GM12878 (cell line): ENCODE data around the gene PLA2G15. TPM values are rescaled to one million over a fixed set of nuclear protein-coding genes. Genes with fewer than 3 reads are reported as not detected.
A peak's percentile ranks its signal among the peaks of the same experiment; 100 is the strongest.

Experiments used
- BHLHE40 ChIP-seq, 2 experiments: fragments of 450-650 bp in 1 of 2; IDR thresholded peaks; 2 replicates each; pipeline ENCODE4 v1.6.1; 2011 to 2017; ENCODE audit warnings: low read depth in 2 of 2, borderline replicate concordance in 1 of 2, improper control_type of control experiment in 1 of 2, low read length in 1 of 2, mild to moderate bottlenecking in 1 of 2
- CHD2 ChIP-seq: IDR thresholded peaks from 2 replicates; pipeline ENCODE4 v1.6.1; 2011; ENCODE audit warnings: low read depth, low read length, improper control_type of control experiment, borderline replicate concordance
- CREM ChIP-seq: IDR thresholded peaks from 2 replicates; pipeline ENCODE4 v1.6.1; 2014; ENCODE audit warnings: antibody characterized with exemption, low read depth
- LARP7 ChIP-seq: fragments of 450-650 bp; IDR thresholded peaks from 2 replicates; pipeline ENCODE4 v1.6.1; 2017; ENCODE audit warnings: mild to moderate bottlenecking
- POLR2A ChIP-seq: IDR thresholded peaks from 2 replicates; pipeline ENCODE4 v1.6.1; 2011; ENCODE audit warnings: low read depth, mild to moderate bottlenecking, low read length
- POLR2AphosphoS5 ChIP-seq: IDR thresholded peaks from 2 replicates; pipeline ENCODE4 v1.6.1; 2011; ENCODE audit warnings: mild to moderate bottlenecking, low read length, inconsistent platforms
- RAD21 ChIP-seq: IDR thresholded peaks from 2 replicates; pipeline ENCODE4 v1.6.1; 2011; ENCODE audit warnings: mild to moderate bottlenecking, low read depth, low read length, moderate library complexity; ENCODE audit not compliant: insufficient read depth
- RB1 ChIP-seq: fragments of 450-650 bp; formaldehyde crosslinking; IDR thresholded peaks from 2 replicates; pipeline ENCODE4 v1.6.1; 2017; ENCODE audit warnings: mild to moderate bottlenecking, borderline replicate concordance
- RELA ChIP-seq: fragments of 450-650 bp; IDR thresholded peaks from 2 replicates; pipeline ENCODE4 v1.8.0; 2014; ENCODE audit warnings: borderline replicate concordance; ENCODE audit not compliant: partially characterized antibody
- SMC3 ChIP-seq: IDR thresholded peaks from 2 replicates; pipeline ENCODE4 v1.6.1; 2011; ENCODE audit warnings: low read length, improper control_type of control experiment, borderline replicate concordance
- YY1 ChIP-seq: IDR thresholded peaks from 2 replicates; pipeline ENCODE4 v1.6.1; 2011; ENCODE audit warnings: low read depth, mild to moderate bottlenecking, low read length
- ZNF207 ChIP-seq: fragments of 450-650 bp; IDR thresholded peaks from 2 replicates; pipeline ENCODE4 v1.6.1; 2014; ENCODE audit warnings: antibody characterized with exemption, mild to moderate bottlenecking, borderline replicate concordance
- ZNF217 ChIP-seq: fragments of 450-650 bp; IDR thresholded peaks from 2 replicates; pipeline ENCODE4 v1.6.1; 2017; ENCODE audit warnings: antibody characterized with exemption, mild to moderate bottlenecking
- ZNF24 ChIP-seq: fragments of 450-650 bp; IDR thresholded peaks from 2 replicates; pipeline ENCODE4 v1.6.1; 2017; ENCODE audit warnings: antibody characterized with exemption, mild to moderate bottlenecking
- polyA plus RNA-seq, 11 experiments: library from polyadenylated mRNA; depleted of rRNA in 4 of 11; unstranded in 6 of 11; stranded (reverse) in 5 of 11; fragments of >200 nt; fragmentation: Nextera tagmentation in 4 of 11; fragmentation: Illumina TruSeq in 1 of 11; extraction: Ambion mirVana in 4 of 11; extraction: Trizol in 1 of 11; gene quantifications; 1 replicate in 1 of 11; 2 replicates in 10 of 11; pipeline versions ENCODE4 v1.2.1 to v1.2.3, GENCODE V29; 2011 to 2016; ENCODE audit warnings: inconsistent platforms in 2 of 11, missing spikeins in 2 of 11, low read depth in 1 of 11
- total RNA-seq, 4 experiments: library from RNA; depleted of rRNA in 3 of 4; stranded (reverse); fragments of >200 nt in 3 of 4; fragmentation: Illumina TruSeq in 1 of 4; extraction: Trizol in 1 of 4; gene quantifications; 2 replicates each; pipeline versions ENCODE4 v1.2.1 to v1.2.3, GENCODE V29; 2013 to 2021
- TF ChIP-seq, protein P1 (sequence below): IDR thresholded peaks from 2 replicates; pipeline ENCODE4 v1.6.1; 2012; ENCODE audit warnings: low read depth, low read length, improper control_type of control experiment
- TF ChIP-seq, protein P2 (sequence below): fragments of 450-650 bp; conservative IDR thresholded peaks from 2 replicates; pipeline ENCODE4 v1.6.1; 2017; ENCODE audit warnings: mild to moderate bottlenecking, moderate library complexity
- TF ChIP-seq, protein P3 (sequence below): fragments of 450-650 bp; formaldehyde crosslinking; IDR thresholded peaks from 2 replicates; pipeline ENCODE4 v1.4.0; 2020; ENCODE audit warnings: mild to moderate bottlenecking, moderate library complexity
- TF ChIP-seq, protein P4 (sequence below): IDR thresholded peaks from 2 replicates; pipeline ENCODE4 v1.6.1; 2011; ENCODE audit warnings: borderline replicate concordance, low read depth, mild to moderate bottlenecking, moderate library complexity, low read length; ENCODE audit not compliant: insufficient read depth, poor library complexity, severe bottlenecking
- TF ChIP-seq, protein P5 (sequence below): IDR thresholded peaks from 2 replicates; pipeline ENCODE4 v1.6.1; 2011; ENCODE audit warnings: mild to moderate bottlenecking, low read depth, low read length, moderate library complexity; ENCODE audit not compliant: insufficient replicate concordance

Gene PLA2G15
- total and polyA plus RNA-seq, 10 of the 15 experiments (the other 5 are each of a cell fraction or from before 2014, with no cell fraction given) = 0.31 to 9.4 (median 6.8) TPM

DNA sequence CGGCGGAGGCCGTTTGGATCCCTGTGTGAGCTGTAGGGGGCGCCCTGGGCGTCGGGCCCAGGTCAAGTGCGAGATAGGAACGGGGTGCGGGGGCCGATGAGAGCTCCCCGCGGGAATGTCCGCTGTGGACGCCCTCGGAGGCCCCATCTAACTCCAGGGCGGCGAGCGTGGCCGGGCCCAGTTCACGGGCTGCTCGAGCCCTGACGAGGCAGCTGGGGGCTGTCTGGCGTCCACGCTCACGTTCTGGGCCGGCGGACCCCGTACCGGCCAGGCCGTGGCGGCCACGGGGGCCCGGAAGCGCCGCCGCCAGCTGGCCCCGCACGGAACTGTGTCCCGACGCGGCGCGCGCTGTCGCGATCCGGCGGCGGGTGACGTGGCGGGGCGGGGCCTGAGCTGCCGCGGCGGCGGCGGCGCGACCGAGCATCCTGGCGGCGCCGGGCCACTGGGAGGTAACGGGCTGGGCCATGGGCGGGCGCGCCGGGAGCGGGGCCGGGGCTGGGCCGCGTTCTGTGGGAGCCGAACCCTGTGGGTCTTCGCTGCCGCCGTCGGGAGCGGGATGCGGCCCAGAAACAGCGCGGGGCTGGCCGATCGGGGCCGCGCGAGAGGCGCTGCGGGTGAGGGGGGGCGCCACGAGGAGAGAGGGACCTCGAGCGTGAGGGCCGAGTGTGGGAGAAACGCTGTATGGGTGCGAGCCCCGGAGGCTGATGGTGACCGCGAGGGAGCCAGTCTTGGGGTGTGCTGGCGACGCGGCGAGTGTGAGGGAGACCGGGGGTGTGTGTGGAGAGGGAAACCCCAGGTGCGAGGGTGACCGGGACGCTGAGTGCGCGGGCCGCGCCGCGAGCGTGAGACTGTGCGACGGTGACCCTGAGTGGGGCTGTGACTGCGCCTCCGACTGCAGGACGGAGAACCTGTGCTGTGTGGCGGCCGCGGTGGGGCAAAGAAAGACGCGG lies 19.2 kb downstream of the PLA2G15 start, which contains the start of gene SLC7A6 (continued):
- TF ChIP-seq, protein P1, sequence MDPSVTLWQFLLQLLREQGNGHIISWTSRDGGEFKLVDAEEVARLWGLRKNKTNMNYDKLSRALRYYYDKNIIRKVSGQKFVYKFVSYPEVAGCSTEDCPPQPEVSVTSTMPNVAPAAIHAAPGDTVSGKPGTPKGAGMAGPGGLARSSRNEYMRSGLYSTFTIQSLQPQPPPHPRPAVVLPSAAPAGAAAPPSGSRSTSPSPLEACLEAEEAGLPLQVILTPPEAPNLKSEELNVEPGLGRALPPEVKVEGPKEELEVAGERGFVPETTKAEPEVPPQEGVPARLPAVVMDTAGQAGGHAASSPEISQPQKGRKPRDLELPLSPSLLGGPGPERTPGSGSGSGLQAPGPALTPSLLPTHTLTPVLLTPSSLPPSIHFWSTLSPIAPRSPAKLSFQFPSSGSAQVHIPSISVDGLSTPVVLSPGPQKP = no peak
- TF ChIP-seq, protein P2, sequence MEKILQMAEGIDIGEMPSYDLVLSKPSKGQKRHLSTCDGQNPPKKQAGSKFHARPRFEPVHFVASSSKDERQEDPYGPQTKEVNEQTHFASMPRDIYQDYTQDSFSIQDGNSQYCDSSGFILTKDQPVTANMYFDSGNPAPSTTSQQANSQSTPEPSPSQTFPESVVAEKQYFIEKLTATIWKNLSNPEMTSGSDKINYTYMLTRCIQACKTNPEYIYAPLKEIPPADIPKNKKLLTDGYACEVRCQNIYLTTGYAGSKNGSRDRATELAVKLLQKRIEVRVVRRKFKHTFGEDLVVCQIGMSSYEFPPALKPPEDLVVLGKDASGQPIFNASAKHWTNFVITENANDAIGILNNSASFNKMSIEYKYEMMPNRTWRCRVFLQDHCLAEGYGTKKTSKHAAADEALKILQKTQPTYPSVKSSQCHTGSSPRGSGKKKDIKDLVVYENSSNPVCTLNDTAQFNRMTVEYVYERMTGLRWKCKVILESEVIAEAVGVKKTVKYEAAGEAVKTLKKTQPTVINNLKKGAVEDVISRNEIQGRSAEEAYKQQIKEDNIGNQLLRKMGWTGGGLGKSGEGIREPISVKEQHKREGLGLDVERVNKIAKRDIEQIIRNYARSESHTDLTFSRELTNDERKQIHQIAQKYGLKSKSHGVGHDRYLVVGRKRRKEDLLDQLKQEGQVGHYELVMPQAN = peak; percentile 75
- peak; percentile 45; the same call in 1 of the 2 replicates for TF ChIP-seq CREM
- TF ChIP-seq SMC3 = peak; percentile 58
- peak; percentile 92 for TF ChIP-seq LARP7
- TF ChIP-seq, protein P3, sequence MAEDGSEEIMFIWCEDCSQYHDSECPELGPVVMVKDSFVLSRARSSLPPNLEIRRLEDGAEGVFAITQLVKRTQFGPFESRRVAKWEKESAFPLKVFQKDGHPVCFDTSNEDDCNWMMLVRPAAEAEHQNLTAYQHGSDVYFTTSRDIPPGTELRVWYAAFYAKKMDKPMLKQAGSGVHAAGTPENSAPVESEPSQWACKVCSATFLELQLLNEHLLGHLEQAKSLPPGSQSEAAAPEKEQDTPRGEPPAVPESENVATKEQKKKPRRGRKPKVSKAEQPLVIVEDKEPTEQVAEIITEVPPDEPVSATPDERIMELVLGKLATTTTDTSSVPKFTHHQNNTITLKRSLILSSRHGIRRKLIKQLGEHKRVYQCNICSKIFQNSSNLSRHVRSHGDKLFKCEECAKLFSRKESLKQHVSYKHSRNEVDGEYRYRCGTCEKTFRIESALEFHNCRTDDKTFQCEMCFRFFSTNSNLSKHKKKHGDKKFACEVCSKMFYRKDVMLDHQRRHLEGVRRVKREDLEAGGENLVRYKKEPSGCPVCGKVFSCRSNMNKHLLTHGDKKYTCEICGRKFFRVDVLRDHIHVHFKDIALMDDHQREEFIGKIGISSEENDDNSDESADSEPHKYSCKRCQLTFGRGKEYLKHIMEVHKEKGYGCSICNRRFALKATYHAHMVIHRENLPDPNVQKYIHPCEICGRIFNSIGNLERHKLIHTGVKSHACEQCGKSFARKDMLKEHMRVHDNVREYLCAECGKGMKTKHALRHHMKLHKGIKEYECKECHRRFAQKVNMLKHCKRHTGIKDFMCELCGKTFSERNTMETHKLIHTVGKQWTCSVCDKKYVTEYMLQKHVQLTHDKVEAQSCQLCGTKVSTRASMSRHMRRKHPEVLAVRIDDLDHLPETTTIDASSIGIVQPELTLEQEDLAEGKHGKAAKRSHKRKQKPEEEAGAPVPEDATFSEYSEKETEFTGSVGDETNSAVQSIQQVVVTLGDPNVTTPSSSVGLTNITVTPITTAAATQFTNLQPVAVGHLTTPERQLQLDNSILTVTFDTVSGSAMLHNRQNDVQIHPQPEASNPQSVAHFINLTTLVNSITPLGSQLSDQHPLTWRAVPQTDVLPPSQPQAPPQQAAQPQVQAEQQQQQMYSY (CRISPR knock-in tag) = no peak
- TF ChIP-seq CHD2 = peak; percentile 61; the same call in 1 of the 2 replicates
- TF ChIP-seq ZNF24 = no peak
- TF ChIP-seq RAD21 = peak; percentile 43
- no peak for TF ChIP-seq POLR2AphosphoS5
- 0 out of 2 replicates have a peak, but pooled peaks have one; percentile 42 for TF ChIP-seq YY1
- TF ChIP-seq, protein P4, sequence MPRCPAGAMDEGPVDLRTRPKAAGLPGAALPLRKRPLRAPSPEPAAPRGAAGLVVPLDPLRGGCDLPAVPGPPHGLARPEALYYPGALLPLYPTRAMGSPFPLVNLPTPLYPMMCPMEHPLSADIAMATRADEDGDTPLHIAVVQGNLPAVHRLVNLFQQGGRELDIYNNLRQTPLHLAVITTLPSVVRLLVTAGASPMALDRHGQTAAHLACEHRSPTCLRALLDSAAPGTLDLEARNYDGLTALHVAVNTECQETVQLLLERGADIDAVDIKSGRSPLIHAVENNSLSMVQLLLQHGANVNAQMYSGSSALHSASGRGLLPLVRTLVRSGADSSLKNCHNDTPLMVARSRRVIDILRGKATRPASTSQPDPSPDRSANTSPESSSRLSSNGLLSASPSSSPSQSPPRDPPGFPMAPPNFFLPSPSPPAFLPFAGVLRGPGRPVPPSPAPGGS = peak; percentile 21
- peak; percentile 39 to 78; a peak in 3 of 4 replicates for TF ChIP-seq BHLHE40 (IDR thresholded peaks at IDR 0.05; ENCODE audit: borderline replicate concordance in 1 of 2, low read depth in 2 of 2, low read length in 1 of 2)
- TF ChIP-seq ZNF217 = 0 out of 2 replicates have a peak, but pooled peaks have one; percentile 68
- no peak for TF ChIP-seq ZNF207
- TF ChIP-seq, protein P5, sequence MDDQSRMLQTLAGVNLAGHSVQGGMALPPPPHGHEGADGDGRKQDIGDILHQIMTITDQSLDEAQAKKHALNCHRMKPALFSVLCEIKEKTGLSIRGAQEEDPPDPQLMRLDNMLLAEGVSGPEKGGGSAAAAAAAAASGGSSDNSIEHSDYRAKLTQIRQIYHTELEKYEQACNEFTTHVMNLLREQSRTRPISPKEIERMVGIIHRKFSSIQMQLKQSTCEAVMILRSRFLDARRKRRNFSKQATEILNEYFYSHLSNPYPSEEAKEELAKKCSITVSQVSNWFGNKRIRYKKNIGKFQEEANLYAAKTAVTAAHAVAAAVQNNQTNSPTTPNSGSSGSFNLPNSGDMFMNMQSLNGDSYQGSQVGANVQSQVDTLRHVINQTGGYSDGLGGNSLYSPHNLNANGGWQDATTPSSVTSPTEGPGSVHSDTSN = no peak
- peak; percentile 81 for TF ChIP-seq POLR2A
- TF ChIP-seq RB1 = peak; percentile 74; the same call in 1 of the 2 replicates
- no peak for TF ChIP-seq RELA
